Stomach (tissue), 4 donors: ENCODE measurements around the gene TMEM43.

Experiments used
- EP300 ChIP-seq: sonication (generic); formaldehyde crosslinking; IDR thresholded peaks from one replicate; pipeline ENCODE4 v1.6.1; 2017; ENCODE audit warnings: antibody characterized with exemption
- POLR2A ChIP-seq, 4 donors: fragments of 450-650 bp; IDR thresholded peaks; one replicate each; pipeline ENCODE4 v1.6.1; 2016; ENCODE audit warnings: antibody characterized with exemption in 4 of 4, control low read depth in 2 of 4, mild to moderate bottlenecking in 1 of 4, moderate library complexity in 1 of 4
- POLR2AphosphoS5 ChIP-seq, 3 donors: sonication (generic); formaldehyde crosslinking; IDR thresholded peaks; one replicate each; pipeline ENCODE4 v1.6.1; 2016; ENCODE audit warnings: antibody characterized with exemption in 3 of 3
- TF ChIP-seq, protein P1 (sequence below), 7 experiments: fragments of 450-650 bp in 4 of 7; fragments of 200-600 bp in 3 of 7; sonication (generic) in 3 of 7; IDR thresholded peaks; one replicate each; pipeline ENCODE4 v1.5.1; 2016 to 2019; ENCODE audit warnings: antibody characterized with exemption in 7 of 7, control low read depth in 2 of 7, mild to moderate bottlenecking in 1 of 7

- TF ChIP-seq, protein P1, sequence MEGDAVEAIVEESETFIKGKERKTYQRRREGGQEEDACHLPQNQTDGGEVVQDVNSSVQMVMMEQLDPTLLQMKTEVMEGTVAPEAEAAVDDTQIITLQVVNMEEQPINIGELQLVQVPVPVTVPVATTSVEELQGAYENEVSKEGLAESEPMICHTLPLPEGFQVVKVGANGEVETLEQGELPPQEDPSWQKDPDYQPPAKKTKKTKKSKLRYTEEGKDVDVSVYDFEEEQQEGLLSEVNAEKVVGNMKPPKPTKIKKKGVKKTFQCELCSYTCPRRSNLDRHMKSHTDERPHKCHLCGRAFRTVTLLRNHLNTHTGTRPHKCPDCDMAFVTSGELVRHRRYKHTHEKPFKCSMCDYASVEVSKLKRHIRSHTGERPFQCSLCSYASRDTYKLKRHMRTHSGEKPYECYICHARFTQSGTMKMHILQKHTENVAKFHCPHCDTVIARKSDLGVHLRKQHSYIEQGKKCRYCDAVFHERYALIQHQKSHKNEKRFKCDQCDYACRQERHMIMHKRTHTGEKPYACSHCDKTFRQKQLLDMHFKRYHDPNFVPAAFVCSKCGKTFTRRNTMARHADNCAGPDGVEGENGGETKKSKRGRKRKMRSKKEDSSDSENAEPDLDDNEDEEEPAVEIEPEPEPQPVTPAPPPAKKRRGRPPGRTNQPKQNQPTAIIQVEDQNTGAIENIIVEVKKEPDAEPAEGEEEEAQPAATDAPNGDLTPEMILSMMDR (IDR thresholded peaks at IDR 0.05) = no peak
- TF ChIP-seq POLR2A (IDR thresholded peaks at IDR 0.05) = no peak
- no peak for TF ChIP-seq EP300
- TF ChIP-seq POLR2AphosphoS5 (IDR thresholded peaks at IDR 0.05) = no peak
Observed at GRCh38 chr3:14158370-14158769, 33.5 kb downstream of the TMEM43 start.
